NCI-H187 treated with DMSO at 0.1 percent for 48 hours (cell line): Measurements from ENCODE around the gene IGFL2.
"Not testable (repeated sequence)": the region's sequence is repeated elsewhere in the genome, so short reads cannot be mapped to it uniquely, and the experiment has no call there.

Experiments used
- DNase-seq: peaks from one replicate; lab custom pipeline; 2025; lab: John Stamatoyannopoulos, UW

The IGFL2 gene

DNA sequence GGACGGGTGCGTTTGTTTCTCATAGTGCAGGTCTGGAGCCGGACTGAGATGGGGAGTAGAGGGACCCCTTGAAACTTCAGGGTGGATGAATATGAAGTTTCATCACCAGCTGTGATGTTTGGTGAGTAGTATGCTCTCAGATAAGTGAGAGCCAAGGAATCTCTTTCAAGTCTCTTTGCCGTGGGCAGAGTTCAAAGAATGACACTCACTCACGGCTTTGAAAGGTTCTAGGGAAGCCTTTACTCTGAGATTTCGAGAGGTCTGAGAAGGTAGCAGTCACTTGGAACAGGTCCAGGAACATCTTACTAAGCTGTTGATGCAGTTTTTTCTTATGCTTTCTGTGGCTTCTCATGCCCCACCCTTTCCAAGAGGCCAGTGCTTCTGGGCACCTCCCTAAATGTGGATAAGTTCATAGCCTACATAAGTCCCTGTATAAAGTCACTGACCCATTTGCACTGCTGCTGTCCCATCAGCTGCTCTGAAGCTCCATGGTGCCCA lies at the start of gene IGFL2:
Gene IGFL2, plus strand, starts transcription at position 448 of the 498 bp plus-strand sequence. Its CDS starts 41 bp downstream, at position 489.
- DNase-seq = no peak

DNA sequence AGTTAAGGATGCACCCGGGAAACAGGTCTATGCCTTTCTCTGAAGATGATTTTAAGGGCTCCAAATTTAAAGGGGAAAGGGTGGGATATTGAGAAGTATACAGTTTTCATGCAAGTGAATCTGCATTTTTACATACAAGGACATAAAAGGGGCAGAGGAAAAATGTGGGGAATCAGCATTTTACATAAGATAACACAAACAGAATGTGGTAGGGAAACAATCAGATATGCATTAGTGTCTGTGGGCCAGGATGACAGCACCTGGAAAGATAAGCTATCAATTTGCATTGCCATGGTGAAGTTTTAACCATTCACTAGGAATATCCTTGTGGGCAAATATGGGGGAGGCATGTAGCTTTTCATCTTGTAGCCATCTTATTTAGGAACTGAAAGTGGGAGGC lies 47.7 kb upstream of the IGFL2 start:
- no peak for DNase-seq

DNA sequence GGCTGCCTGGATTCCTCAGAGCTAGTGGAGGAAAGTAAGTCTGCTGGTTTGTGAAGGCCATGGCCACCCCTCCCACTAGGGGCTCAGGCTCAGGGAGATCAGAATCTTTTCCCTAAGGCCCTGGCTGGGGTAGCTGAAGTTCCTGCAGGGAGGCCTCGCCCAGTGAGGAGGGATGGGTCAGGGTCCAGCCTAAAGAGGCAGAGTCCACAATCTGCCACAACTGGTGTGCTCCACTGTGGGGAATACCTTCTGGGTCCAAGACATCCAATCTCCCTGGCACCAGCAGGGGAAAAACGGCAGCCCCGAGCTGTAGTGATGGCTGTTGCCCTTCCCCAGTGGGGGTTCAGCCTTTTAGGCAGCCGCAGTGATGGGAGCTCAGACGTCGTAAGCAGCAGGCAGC lies 46.7 kb upstream of the IGFL2 start:
- DNase-seq = no peak

DNA sequence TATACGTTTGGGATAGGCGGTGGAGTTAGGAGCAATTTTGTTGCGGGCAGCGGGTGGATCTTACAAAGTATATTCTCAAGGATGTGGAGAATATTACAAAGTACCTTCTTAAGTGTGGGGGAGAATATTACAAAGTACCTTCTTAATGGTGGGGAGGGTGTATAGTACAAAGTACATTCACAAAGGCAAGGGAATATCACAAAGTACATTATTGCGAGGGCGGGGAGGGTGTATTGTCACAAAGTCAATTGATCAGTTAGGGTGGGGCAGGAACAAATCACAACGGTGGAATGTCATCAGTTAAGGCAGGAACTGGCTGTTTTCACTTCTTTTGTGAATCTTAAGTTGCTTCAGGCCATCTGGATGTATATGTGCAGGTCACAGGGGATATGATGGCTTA lies 45.7 kb upstream of the IGFL2 start:
- not testable (repeated sequence) for DNase-seq

DNA sequence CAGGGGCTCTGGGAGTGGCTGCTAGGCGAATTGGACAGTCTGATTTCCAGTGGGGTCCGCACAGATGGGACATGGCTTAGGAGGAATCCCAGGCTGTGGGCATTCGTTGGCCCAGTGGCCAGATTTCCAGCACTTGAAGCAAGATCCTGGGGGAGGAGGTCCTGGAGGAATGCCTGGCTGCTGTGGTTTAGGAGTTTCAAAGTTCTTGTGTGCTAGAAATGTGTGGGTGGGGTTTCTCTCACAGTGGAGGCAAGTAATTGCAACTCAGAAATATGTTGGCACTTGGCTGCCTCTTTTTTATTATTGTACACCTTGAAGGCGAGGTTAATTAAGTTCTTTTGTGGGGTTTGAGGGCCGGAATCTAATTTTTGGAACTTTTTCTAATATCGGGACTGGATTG lies 40.7 kb upstream of the IGFL2 start:
- DNase-seq = no peak

DNA sequence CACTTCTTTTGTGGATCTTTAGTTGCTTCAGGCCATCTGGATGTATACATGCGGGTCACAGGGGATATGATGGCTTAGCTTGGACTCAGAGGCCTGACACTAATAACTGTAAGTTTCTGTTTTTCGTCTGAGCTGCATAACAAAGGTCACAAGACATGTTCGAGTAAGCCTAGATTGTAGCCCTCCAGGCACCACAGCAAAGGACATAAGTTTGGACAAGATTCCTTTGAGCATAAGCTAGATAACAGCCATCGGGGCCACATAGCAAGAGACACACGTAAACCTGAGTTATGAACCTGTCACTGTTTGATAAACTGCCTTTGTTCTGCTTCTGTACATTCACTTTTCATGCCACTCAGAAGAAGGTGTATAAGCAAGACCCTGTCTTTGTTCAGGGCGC lies 38.2 kb upstream of the IGFL2 start:
- no peak for DNase-seq

DNA sequence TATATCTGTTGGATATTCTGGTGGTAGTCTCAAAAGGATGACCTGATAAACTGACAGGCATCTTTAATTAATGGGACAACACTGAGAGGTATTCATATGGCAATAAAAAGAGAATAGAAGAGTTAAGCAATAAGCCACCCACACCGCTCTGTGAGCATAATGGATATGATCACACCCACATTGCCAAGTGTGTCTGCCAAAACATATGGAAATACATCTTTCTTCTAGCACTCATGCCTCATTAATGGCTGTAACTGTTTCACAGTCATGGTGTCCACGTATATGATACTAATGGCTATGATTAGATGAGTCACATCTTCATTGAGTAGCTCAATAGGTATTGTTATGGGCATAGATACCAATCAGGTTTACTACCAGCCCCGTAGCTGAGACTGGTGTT lies 36.7 kb upstream of the IGFL2 start:
- no peak for DNase-seq

DNA sequence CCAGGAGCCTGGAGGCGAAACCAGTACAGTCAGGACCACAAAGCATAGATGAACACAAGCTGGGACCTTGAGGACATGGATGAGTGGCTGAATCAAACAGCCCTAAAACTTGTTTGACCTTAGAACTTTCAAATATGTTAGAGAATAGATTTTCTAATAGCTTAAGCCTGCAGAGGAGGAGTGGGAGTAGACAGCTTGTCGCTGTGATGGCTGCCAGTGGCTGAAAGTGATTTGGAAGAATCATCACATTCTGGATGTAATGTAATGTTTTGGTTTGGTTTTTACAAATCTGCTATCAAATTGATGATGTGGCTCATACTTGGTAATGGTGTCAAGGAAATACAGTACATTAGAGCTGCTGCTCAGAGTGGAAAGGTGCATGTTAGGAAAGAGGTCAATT lies 35.5 kb upstream of the IGFL2 start:
- no peak for DNase-seq

DNA sequence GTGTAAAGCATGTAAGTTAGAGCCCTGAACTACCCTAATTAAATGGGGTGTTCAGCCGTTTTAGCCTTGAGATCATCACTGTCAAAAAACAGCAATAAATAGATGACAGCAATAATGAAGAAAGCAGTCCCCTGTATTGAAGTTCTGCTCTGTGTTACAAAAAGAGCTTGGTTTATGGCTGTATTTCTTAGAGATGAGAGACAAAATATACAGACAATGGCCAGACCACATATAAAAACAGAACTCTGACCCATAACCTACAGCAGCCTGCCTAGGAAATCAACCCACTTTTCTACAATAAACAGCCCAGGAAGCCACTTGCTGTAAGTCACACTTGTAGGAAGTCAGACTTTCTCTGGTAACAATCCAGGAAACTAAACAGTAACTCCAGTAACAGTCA lies 34.3 kb upstream of the IGFL2 start:
- DNase-seq = no peak

DNA sequence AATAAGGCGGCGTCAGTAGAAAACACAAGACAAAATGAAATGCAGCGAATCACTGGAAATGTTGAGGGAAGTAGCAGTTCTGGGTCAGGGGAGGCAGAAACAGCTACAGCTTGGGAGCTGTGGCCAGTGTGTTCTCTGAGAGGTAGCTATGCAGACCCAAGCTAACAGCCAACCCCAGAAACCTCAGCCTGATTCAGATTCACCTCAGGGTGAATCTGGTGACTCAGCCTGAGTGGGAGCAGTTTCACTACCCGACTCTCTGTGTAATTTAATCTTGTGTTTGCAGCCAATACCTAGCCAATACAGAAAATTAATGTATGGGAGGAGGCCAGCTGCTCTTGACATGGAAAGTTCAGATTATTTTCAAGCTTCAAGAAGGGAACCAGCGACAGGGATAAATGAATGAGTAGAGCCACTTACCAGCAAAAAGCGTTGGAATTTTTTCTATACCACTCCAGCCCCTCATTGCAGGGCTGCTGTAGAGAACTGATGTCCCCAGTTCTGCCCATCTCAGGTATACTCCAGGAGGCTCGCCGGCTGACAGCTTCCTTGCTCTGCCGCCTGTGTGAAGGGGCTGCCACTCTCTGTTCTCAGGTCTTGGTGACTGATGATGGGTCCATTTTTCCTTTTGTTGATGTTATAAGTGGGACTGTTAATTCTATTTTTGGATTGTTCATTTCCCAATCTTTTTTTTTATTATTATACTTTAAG lies 32.5 kb upstream of the IGFL2 start:
- no peak for DNase-seq

DNA sequence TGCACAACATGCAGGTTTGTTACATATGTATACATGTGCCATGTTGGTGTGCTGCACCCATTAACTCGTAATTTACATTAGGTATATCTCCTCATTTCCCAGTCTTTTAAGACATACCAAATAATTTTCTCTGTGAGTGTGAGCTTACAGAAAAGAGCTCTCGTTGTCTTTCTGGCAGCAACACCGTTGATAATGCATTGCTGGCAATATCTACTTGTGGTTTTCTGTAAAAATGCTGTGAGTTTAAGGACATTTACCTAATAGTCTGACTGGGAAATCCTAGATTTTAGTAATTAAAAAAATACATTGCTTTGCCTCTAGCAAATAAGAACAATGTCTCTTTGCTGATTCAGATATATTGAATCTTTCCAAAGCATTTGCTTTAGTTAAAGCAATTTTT lies 31.9 kb upstream of the IGFL2 start:
- DNase-seq = no peak

DNA sequence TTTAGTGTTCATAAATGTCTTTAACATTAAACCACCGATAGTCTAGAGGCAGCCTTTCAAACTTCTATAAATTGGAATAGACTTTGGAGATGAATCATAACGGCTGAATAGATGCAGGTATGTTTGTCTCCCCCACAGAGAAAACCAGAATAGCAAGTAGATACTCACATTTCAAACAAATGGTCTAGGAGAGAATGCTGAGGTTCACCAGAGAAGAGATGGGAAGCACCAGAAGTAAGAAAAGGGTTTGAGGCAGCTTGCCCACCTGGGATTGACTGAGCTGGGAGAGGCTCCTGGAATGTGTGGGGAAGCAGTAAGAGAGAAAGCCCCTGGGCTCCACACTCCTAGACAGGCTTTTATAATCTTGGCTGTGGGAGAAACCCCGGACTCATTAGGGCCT lies 29.9 kb upstream of the IGFL2 start:
- DNase-seq = no peak

DNA sequence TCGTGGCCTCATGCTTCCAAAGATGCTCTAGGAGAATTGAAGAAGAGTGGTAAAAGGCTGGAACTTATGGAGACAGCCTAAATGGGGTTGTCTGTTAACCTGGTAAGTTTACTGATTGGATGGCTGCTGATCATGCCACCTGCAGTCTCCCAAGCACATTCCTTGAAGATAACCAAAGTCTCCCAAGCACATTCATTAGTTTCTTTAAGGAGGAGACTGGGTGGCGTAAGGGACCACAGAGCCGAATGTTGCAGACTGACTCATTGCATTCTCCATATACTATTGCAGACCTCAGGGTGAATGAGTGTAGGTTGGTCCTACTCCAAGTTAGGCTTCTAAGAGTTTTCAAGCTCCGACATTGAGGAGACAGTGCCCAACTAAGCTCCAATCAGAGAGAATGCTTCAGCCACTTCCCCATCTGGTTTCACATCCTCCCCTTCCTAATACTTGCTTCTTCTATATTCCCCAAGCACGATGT lies 23.4 kb upstream of the IGFL2 start, which contains the start of gene IGFL3:
Gene IGFL3, minus strand, starts transcription at position 51 of the 478 bp plus-strand sequence. Its CDS starts 39 bp downstream, at position 12.
- no peak for DNase-seq

DNA sequence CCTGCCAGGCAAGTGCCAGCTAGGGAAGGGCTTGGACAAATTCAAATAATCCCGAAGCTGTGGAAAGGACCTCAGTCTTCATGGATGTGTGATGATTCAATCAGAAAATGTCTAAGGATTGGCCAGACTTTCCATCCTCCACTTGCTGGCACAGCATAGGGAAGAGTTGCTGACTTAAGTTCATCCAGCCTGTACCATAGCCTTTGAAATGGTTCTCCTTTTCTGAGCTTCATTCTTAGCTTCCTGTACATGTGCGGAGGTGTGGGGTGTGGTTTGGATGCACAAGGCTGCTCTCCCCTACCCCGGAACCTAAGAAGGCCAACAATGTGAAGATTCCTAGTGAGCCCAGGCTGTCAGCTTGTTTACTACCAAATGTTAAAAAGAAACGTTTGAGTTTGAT lies 22.6 kb upstream of the IGFL2 start:
- no peak for DNase-seq

DNA sequence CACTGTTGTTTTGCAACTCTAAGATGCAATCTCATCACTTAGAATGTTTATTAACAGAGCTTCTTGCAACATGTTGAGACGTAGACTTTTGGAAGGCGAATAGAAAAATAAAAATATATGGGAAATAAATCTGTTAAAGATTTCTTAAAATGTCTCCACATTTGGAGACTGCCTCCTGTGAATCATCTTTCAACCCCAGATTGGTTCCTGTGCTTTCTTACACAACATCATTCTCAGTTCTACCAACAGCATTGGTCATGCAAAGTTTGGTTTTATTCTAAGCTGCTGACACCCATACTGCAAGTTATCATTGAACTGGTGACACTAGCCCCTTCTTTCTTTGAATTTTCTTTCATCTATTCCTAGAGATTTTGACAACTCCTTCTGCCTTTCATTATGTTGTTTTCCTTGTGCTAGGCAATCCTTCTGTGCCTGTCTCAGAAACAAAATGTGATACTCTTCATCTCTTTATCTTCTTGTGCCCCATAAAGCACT lies 21.9 kb upstream of the IGFL2 start:
- no peak for DNase-seq

DNA sequence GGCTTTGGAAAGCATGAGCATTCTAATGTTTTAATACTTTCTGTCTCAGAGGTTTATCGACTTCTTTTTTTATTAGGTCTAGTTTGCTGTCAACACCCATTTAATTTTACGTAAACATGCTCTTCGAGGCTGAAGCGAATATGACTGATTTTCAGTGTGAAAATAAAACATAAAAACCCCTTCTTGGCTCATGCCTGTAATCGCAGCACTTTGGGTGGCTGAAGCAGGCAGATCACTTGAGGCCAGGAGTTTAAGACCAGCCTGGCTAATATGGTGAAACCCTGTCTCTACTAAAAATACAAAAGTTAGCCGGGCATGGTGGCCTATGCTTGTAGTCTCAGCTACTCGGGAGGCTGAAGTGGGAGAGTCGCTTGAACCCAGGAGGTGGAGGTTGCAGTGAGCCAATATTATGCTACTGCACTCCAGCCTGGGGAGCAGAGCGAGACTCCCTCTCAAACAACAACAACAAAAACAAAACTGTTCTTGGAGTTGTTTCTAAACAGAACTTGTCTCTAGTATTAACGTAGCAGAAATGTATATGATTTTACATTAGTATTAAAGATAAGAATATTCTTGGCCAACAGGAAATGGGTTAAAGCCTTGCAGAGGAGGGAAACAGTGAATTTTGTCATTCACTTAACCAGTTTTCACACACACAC lies 16.4 kb upstream of the IGFL2 start:
- no peak for DNase-seq

DNA sequence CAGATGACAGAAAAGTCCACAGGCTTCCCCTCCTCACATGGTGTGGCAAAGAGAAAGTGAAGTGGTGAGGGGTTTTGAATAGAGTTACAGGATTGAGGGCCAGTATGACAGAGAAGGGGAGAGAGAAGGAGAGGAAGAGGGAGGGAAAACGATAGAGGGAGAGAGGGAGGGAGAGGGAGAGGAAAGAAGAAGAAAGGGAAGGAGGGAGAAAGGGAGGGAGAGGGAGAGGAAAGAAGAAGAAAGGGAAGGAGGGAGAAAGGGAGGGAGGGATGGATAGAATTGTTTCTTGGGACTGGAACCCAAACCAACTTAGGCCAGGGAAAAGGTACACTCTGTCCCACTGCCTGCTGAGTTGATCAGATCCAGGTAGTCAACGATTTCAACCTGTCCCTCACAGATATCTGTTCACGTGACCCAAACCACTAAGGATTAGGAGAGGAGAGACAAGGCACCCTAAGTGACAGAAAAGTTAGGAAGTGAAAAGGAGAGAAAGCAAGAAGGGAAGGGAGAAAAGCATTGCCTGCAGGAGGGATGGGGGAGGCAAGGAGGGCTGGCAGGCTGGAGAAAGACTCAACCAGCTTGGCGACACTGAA lies 15.4 kb upstream of the IGFL2 start:
- DNase-seq = no peak

DNA sequence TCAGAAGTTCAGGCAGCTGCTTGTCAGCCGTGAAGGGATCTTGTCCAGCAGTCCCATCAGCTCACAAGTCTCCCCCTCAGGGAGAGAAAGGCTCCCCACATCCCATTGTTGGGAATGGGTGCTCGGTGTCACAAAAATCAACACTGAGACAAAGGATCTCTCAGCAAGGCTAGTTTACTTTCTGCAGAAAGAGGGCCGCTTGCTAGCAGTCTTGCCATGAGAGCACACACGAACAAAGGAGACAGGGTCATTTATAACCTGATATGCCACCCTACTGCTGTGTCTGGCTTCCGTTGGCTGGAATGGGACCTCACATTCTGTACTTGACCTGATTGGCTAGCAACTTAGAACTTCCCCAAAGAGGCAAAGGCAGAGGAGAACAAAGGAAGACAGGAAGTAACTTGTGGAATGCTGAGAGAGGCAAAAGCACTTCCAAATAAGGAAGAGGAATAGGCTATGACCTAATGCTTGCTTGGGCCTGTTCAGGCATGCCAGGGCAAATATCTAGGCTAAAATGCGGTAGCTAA lies 14.9 kb upstream of the IGFL2 start:
- DNase-seq = peak; percentile 36

DNA sequence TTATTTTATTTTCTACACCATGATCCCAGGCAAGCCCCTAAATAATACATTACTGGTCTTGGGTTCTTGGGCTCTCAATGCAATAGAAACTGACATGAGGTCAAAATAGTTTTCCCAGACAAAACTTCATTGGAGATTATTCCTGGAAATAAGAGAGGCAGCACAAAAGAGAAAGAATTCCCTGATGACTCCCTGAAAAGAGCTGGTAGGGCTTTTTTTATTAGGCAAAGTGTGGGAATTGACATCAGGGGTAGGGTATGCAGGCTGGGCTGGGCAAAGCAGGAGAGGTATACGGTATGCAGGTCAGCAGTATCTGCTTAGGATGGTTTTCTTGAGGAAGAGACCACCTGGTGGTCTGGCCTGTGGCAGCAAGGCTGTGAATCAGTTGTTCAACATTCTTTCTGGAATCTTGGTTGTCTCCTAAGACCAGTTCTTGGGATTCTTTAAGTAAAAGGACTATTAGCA lies 14.2 kb upstream of the IGFL2 start:
- DNase-seq = no peak

DNA sequence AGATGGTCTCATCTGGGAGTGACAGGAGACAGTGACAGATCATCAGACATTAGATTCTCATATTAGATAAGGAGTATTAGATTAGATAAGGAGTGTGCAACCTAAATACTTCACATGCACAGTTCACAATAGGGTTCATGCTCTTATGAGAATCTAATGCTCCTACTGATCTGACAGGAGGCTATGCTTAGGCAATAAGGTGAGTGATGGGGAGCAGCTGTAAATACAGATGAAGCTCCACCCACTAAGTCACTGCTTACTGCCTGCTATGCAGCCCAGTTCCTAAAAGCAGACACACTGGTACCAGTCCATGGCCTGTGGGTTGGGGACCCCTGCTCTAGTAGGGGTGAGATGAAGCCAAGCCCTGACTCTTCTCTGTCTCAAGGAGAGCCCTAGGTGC lies 13.5 kb upstream of the IGFL2 start:
- no peak for DNase-seq

DNA sequence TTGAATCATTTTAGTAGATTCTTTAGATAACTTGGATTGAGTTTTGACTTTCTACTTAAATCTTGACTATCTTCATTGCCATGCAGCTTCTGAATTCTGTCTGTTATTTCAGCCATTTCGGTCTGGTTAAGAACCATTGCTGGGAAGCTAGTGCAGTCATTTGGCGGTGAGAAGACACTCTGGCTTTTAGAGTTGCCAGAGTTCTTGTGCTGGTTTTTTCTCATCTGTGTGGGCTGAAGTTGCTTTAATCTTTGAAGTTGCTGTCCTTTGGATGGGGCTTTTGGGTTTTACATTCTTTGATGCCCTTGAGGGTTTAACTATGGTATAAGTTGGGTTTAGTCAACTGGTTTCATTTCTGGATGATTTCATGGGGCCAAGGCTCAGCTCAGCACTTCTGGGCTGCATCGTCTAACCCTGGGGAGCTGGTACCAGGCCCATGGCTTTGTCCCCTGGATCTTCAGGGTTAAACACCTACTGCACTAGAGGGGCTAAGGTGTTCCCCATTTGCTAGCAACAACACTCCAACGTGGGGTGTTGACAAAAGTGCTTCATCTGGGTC lies 10.0 kb upstream of the IGFL2 start:
- no peak for DNase-seq

DNA sequence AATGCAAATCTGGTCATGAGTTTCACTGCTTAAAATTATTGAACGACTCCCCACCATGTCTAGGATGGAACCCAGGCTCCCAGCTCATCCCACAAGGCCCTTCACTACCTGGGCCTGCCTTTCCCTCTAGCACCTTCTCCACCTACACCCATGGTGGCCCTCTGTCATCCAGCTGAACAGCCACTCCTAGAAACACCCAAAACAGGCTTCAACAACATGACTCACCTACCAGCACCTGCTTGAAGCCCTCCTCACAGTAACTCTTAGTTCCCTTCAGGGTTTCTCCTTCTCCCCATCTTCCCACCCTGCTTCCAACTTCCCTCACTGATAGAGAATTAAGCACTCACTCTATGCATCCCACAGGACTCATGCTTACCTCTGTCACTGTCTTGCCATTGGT lies 6.6 kb upstream of the IGFL2 start:
- no peak for DNase-seq
